HFFc6 (cell line): ENCODE data around the gene CCDC57. TPM values are rescaled to one million over a fixed set of nuclear protein-coding genes. Genes with fewer than 3 reads are reported as not detected.

Experiments used
- DNase-seq: peaks from one replicate; pipeline ENCODE4 v3.0.0-alpha.2; 2018
- H3K27ac Mint-ChIP-seq: 2 replicates; pipeline ENCODE4 v1.8.0; 2020; ENCODE audit warnings: mild to moderate bottlenecking, mixed read lengths
- H3K27me3 Mint-ChIP-seq: 2 replicates; pipeline ENCODE4 v1.8.0; 2021; ENCODE audit warnings: mild to moderate bottlenecking, moderate library complexity, mixed read lengths; ENCODE audit not compliant: insufficient read depth
- H3K36me3 Mint-ChIP-seq: 2 replicates; pipeline ENCODE4 v1.8.0; 2021; ENCODE audit warnings: low read depth, mixed read lengths
- H3K4me1 Mint-ChIP-seq: 2 replicates; pipeline ENCODE4 v1.8.0; 2020; ENCODE audit warnings: low read depth, mixed read lengths
- H3K4me3 Mint-ChIP-seq: 2 replicates; pipeline ENCODE4 v1.8.0; 2020; ENCODE audit warnings: mild to moderate bottlenecking, moderate library complexity, mixed read lengths
- H3K9me3 Mint-ChIP-seq: 2 replicates; pipeline ENCODE4 v1.8.0; 2020; ENCODE audit warnings: mild to moderate bottlenecking, mixed read lengths
- CTCF ChIP-seq: fragments of 200-600 bp; sonication (generic); IDR thresholded peaks from 2 replicates; pipeline ENCODE4 v1.5.0; 2021; ENCODE audit warnings: antibody characterized with exemption, mild to moderate bottlenecking
- total RNA-seq, 6 experiments: library from RNA; stranded (reverse); fragmentation: NEBNext Ultra II Directional; extraction: Animal tissue kit (Norgen Biotek cat#: 25700); gene quantifications; 2 replicates in 1 of 6; 3 replicates in 5 of 6; pipeline ENCODE4 v1.2.3, GENCODE V29; 2021

CCDC57 gene
- total RNA-seq, 6 experiments from 2014 or later = 12.8 to 15.6 (median 13.6) TPM

GRCh38 chr17:82062076-82062983, 150.3 kb downstream of the CCDC57 start:
- Mint-ChIP-seq H3K4me1 (no peaks in the 10 kb centered on the region), H3K27me3 (peaks cover 8% of the 10 kb centered on the region; the same call in 1 of the 2 replicates), H3K36me3 (peaks cover 4% of the 10 kb centered on the region; the same call in 1 of the 2 replicates), H3K9me3 (no peaks in the 10 kb centered on the region), H3K27ac (no peak overlapping the region), H3K4me3 (no peak overlapping the region)
- DNase-seq = no peak
- TF ChIP-seq CTCF = no peak

GRCh38 chr17:82061047-82061925, 151.4 kb downstream of the CCDC57 start:
- no peak for DNase-seq
- TF ChIP-seq CTCF = no peak
- Mint-ChIP-seq H3K9me3 (no peaks in the 10 kb centered on the region), H3K4me3 (no peak overlapping the region), H3K27ac (no peak overlapping the region), H3K36me3 (peaks cover 4% of the 10 kb centered on the region; the same call in 1 of the 2 replicates), H3K27me3 (peaks cover 8% of the 10 kb centered on the region; the same call in 1 of the 2 replicates), H3K4me1 (no peaks in the 10 kb centered on the region)

GRCh38 chr17:82060614-82061013, 152.0 kb downstream of the CCDC57 start:
- H3K4me3 Mint-ChIP-seq = no peak overlapping the region

GRCh38 chr17:82060001-82060380, 152.7 kb downstream of the CCDC57 start:
- no peaks in the 10 kb centered on the region for H3K9me3 Mint-ChIP-seq
- TF ChIP-seq CTCF = no peak
- no peak overlapping the region for H3K27ac Mint-ChIP-seq
- no peak for DNase-seq
- no peaks in the 10 kb centered on the region for H3K4me1 Mint-ChIP-seq
- H3K36me3 Mint-ChIP-seq = peaks cover 4% of the 10 kb centered on the region; the same call in 1 of the 2 replicates
- H3K27me3 Mint-ChIP-seq = peaks cover 5% of the 10 kb centered on the region; the same call in 1 of the 2 replicates
- H3K4me3 Mint-ChIP-seq = no peak overlapping the region

More at GRCh38 chr17:82060614-82061013, 152.0 kb downstream of the CCDC57 start:
- H3K27me3 Mint-ChIP-seq = peaks cover 5% of the 10 kb centered on the region; the same call in 1 of the 2 replicates
- H3K27ac Mint-ChIP-seq = no peak overlapping the region
- TF ChIP-seq CTCF = no peak
- no peak for DNase-seq
- no peaks in the 10 kb centered on the region for H3K4me1 Mint-ChIP-seq
- peaks cover 4% of the 10 kb centered on the region; the same call in 1 of the 2 replicates for H3K36me3 Mint-ChIP-seq
- no peaks in the 10 kb centered on the region for H3K9me3 Mint-ChIP-seq

- Mint-ChIP-seq H3K27me3 (peaks cover 5% of the 10 kb centered on the region; the same call in 1 of the 2 replicates), H3K27ac (no peak overlapping the region), H3K4me1 (no peaks in the 10 kb centered on the region), H3K36me3 (peaks cover 4% of the 10 kb centered on the region; the same call in 1 of the 2 replicates), H3K9me3 (no peaks in the 10 kb centered on the region), H3K4me3 (no peak overlapping the region)
- DNase-seq = no peak
- TF ChIP-seq CTCF = no peak
These were observed 153.2 kb downstream of the CCDC57 start for GRCh38 chr17:82059272-82060000.
